Right ventricle myocardium inferior (tissue), 1 donor: ENCODE measurements around the gene UBE3C. TPM values are rescaled to one million over a fixed set of nuclear protein-coding genes. Genes with fewer than 3 reads are reported as not detected.
"Not testable (repeated sequence)": the region's sequence is repeated elsewhere in the genome, so short reads cannot be mapped to it uniquely, and the experiment has no call there.

Experiments
- ATAC-seq: fragments of 200-7000 bp; cut with Tn5 transposase; one replicate; pipeline ENCODE4 v1.9.1; 2020; ENCODE audit warnings: mild to moderate bottlenecking, moderate library complexity
- DNase-seq: peaks from one replicate; pipeline ENCODE4 v3.0.0; 2021; ENCODE audit errors: missing footprints
- intact Hi-C: fragments of 100-400 bp; cut with DNase I; formaldehyde crosslinking; loops from one replicate; pipeline ENCODE4 v1.11.0; 2022
- total RNA-seq: library from RNA; stranded (reverse); fragmentation: NEBNext Ultra II Directional; extraction: Animal tissue kit (Norgen Biotek cat#: 25700); gene quantifications from one replicate; pipeline ENCODE4 v1.2.1, GENCODE V29; 2021
- donor health status: DM: no; HTN: yes; CAD: no; lungs with severe emphysema.

Gene UBE3C
- total RNA-seq, 1 donor from 2014 or later, result 49.7 TPM

DNA sequence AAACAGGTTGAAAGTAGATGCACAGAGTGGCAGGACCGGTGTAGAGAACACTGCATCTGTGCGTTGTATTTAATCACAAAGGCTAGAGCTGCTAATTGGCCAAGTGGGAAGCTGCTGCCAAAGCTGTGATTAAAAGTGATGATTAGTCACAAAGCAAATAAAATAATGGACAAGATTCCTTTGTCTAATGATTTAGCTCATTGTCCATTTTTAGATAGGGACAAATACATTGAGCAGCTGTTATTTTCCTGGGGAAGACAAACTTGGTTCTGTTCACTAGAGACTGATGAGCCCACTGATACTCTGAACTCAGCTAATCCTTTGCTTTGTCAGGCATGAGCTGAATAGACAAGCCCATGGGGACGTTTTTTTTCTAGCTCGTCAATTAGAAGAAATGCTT is 19.7 kb downstream of the UBE3C start:
- intact Hi-C loops, result no loop called here
- DNase-seq, result no peak
- no peak for ATAC-seq

DNA sequence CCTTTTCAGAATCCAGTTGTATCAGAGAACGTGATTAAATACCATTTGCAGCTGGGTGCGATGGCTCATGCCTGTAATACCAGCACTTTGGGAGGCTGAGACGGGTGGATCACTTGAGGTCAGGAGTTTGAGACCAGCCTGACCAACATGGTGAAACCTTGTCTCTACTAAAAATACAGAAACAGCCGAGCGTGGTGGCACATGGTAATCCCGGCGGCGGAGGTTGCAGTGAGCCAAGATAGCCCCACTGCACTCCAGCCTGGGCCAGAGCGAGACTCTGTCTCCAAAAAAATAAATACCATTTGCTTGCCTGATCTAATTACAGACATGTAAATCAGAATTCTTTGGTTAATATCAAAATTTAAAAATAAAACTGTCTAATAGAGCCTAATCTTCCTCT is 20.8 kb downstream of the UBE3C start:
- DNase-seq, ATAC-seq, intact Hi-C loops: not testable (repeated sequence)

DNA sequence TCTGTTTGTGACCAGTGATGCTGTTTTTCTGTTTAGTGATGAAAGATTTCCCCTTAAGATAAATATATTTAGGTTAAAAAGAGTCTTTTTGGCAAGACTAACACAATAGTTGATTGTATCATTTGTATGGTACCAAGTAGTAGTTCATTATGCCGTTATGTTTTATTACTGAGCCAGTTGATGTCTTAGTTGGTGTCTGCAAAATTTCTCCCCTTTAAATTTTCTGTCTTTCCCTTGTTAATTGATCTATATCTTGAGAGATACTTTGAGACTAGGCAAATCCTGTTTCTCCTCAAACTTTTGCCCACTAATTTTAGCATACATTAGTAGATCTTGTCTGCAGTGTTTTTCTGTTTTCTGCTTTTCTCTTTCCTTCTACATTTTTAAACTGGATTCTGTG is 21.7 kb downstream of the UBE3C start:
- DNase-seq (no peak), ATAC-seq (no peak)
- intact Hi-C loops, result no loop called here

DNA sequence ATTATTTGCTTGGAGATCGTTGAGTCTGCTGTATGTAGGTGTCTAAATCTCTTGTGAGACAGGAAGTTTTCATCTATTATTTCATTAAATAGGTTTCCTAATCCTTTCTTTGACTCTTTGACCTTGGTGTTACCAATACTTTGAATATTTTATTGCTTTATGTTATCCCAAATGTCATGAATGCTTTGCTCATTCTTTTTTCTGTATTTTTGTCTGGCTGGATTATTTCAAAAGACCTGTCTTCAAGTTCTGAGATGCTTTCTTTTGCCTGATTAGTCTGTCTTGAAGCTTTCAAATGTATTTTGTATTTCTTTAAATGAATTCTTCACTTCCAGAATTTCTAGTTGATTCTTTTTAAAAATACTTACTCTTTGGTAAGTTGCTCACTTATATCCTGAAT is 27.3 kb downstream of the UBE3C start:
- ATAC-seq (no peak), DNase-seq (no peak)
- intact Hi-C loops, result no loop called here

DNA sequence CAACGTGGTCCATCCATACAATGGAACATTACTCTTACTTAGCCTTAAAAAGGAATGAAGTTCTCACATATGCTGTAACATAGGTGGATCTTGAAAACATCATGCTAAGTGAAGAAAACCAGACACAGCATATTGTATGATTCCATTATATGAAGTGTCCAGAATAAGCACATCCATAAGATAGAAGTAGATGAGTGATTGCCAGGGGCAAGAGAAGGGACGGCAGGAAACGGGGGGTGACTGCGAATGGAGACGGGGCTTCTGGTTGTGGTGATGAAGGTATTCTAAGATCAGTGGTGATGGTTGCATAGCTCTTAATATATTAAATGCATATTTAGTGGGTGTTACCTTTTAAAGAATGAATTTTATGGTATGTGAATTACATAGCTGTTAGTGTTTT is 29.8 kb downstream of the UBE3C start:
- intact Hi-C loops, result no loop called here
- DNase-seq (no peak), ATAC-seq (no peak)

GRCh38 chr7:157176771-157177170 is 38.0 kb downstream of the UBE3C start:
- DNase-seq (no peak), ATAC-seq (no peak)
- intact Hi-C loops, result no loop called here

- DNase-seq (no peak), ATAC-seq (no peak)
- intact Hi-C loops, result no loop called here
Measured at GRCh38 chr7:157177333-157177982, 38.7 kb downstream of the UBE3C start.

GRCh38 chr7:157177983-157178381 is 39.3 kb downstream of the UBE3C start:
- intact Hi-C loops, result no loop called here
- DNase-seq (no peak), ATAC-seq (no peak)

- intact Hi-C loops, result no loop called here
- no peak for ATAC-seq
- DNase-seq, result no peak
Measured at GRCh38 chr7:157183832-157184231, 45.1 kb downstream of the UBE3C start.

DNA sequence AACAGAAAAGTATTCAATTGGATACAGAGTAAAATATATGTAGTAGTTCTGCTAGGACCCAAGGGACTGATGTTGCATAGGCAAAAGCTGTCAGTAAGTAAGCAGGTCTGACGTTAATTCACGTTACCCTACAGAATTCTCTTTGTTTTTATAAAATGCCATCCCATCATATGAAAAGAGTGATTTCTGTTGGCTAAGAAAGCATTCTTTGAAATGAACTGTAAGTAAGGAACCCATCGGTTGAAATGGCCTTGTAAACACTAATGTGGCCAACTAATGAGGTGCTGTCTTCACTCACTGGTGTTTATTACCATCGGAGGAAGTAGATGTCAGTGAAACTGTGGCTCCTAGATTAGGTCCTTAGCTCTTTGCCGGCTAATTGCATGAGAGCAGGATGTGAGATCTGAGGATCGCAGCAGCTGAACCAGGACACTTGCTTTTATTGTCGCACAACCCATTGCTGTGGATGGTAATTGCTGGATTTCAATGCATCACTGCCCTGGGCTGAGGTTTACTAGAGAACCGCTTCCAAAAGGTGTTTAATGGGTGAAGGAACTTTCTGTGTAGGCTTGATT is 49.5 kb downstream of the UBE3C start:
- ATAC-seq (no peak), DNase-seq (no peak)
- intact Hi-C loops, result no loop called here

- DNase-seq (no peak), ATAC-seq (no peak)
- intact Hi-C loops, result no loop called here
Measured at GRCh38 chr7:157189405-157189804, 50.7 kb downstream of the UBE3C start.

GRCh38 chr7:157192861-157193260 is 54.1 kb downstream of the UBE3C start:
- ATAC-seq, result no peak
- intact Hi-C loops, result no loop called here
- no peak for DNase-seq

DNA sequence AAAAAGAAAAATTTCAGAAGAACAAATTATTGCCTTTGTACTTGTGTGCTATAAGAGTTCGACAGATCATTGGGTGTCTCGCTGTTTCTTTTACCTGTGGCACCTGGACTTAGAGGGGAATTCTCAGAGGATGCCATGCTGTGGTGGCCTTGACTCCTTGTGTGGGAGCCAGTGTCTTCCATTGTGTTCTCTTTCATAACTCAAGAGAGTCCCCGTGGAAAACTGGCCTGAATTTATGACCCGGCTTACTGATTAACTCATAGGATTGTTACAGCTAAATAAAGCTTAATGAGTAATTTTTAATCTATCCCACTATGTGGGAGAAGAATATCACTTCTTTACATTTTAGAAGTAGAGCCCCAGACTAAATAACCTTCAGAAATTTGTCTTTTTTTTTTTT is 54.5 kb downstream of the UBE3C start:
- intact Hi-C loops, result no loop called here
- DNase-seq (no peak), ATAC-seq (no peak)

GRCh38 chr7:157194948-157195347 is 56.2 kb downstream of the UBE3C start:
- intact Hi-C loops, result no loop called here
- ATAC-seq, result no peak
- DNase-seq, result no peak

- intact Hi-C loops, result no loop called here
- ATAC-seq, result no peak
- no peak for DNase-seq
Measured at GRCh38 chr7:157195868-157196267, 57.1 kb downstream of the UBE3C start.

- ATAC-seq (no peak), DNase-seq (no peak)
- intact Hi-C loops, result no loop called here
Measured at GRCh38 chr7:157204134-157204533, 65.4 kb downstream of the UBE3C start.

GRCh38 chr7:157205438-157205837 is 66.7 kb downstream of the UBE3C start:
- DNase-seq (no peak), ATAC-seq (no peak)
- intact Hi-C loops, result no loop called here

GRCh38 chr7:157208571-157209413 is 70.1 kb downstream of the UBE3C start:
- DNase-seq, result no peak
- intact Hi-C loops, result no loop called here
- ATAC-seq, result no peak

GRCh38 chr7:157210682-157211081 is 72.0 kb downstream of the UBE3C start:
- no peak for ATAC-seq
- intact Hi-C loops, result no loop called here
- DNase-seq, result no peak

GRCh38 chr7:157211690-157212089 is 73.0 kb downstream of the UBE3C start:
- intact Hi-C loops, result no loop called here
- no peak for DNase-seq
- no peak for ATAC-seq
